NB4 (cell line): ENCODE data around the gene ROBO2.
A peak's percentile ranks its signal among the peaks of the same experiment; 100 is the strongest.

Source experiments
- DNase-seq: peaks from one replicate; pipeline ENCODE4 v3.0.0; 2010; ENCODE audit warnings: low read depth
- H3K4me3 ChIP-seq: one replicate; pipeline ENCODE4 v1.5.1; 2011; ENCODE audit warnings: mild to moderate bottlenecking, low read depth, low read length, moderate library complexity
- CTCF ChIP-seq: IDR thresholded peaks from one replicate; pipeline ENCODE4 v1.5.1; 2012; ENCODE audit warnings: low read depth, low read length
- MAX ChIP-seq: IDR thresholded peaks from 2 replicates; pipeline ENCODE4 v1.6.1; 2011; ENCODE audit warnings: low read depth, low read length
- MYC ChIP-seq: IDR thresholded peaks from 2 replicates; pipeline ENCODE4 v1.6.1; 2011; ENCODE audit warnings: low read depth, low read length
- POLR2A ChIP-seq: IDR thresholded peaks from 2 replicates; pipeline ENCODE4 v1.6.1; 2011; ENCODE audit warnings: mild to moderate bottlenecking; ENCODE audit not compliant: insufficient read length; ENCODE audit errors: extremely low read depth

The ROBO2 gene

GRCh38 chr3:77326586-77326985 lies 286.7 kb downstream of the ROBO2 start:
- no peak for TF ChIP-seq CTCF
- no peak for TF ChIP-seq MAX
- TF ChIP-seq MYC, result no peak
- no peak for TF ChIP-seq POLR2A
- H3K4me3 ChIP-seq, result no peak overlapping the region
- DNase-seq, result no peak

GRCh38 chr3:77328690-77329089 lies 288.8 kb downstream of the ROBO2 start:
- no peak for DNase-seq

GRCh38 chr3:77329116-77329515 lies 289.2 kb downstream of the ROBO2 start:
- TF ChIP-seq CTCF (no peak), POLR2A (no peak), MYC (no peak), MAX (no peak)
- no peak overlapping the region for H3K4me3 ChIP-seq
- DNase-seq, result no peak

More at GRCh38 chr3:77328690-77329089, 288.8 kb downstream of the ROBO2 start:
- TF ChIP-seq MAX, result no peak
- TF ChIP-seq CTCF, result no peak
- TF ChIP-seq MYC, result no peak
- no peak for TF ChIP-seq POLR2A
- H3K4me3 ChIP-seq, result no peak overlapping the region

GRCh38 chr3:77338195-77338594 lies 298.3 kb downstream of the ROBO2 start:
- DNase-seq, result no peak
- no peak overlapping the region for H3K4me3 ChIP-seq
- TF ChIP-seq MAX (no peak), MYC (no peak), POLR2A (no peak), CTCF (no peak)

GRCh38 chr3:77342027-77342426 lies 302.1 kb downstream of the ROBO2 start:
- H3K4me3 ChIP-seq, result no peak overlapping the region
- TF ChIP-seq CTCF, result no peak
- no peak for TF ChIP-seq POLR2A
- no peak for TF ChIP-seq MAX
- no peak for TF ChIP-seq MYC
- DNase-seq, result no peak

DNA sequence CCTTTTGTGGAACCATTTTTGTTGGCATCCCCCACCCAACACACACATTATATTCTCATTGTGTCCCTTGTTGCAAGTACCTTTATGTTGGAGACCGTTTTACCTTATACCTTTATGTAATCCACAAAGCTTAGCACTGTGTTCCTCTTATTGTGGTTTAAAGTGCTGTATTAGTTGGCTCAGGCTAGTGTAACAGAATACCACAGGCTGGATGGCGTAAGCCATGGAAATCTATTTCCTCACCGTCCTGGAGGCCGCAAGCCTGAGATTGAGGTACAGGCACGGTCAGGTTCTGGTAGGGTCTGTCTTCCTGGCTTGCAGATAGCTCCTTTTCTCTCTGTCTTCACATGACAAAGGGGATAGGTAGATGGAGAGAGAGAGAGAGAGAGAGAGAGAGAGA lies 302.8 kb downstream of the ROBO2 start:
- TF ChIP-seq MAX, result no peak
- no peak for TF ChIP-seq CTCF
- no peak for TF ChIP-seq MYC
- no peak for TF ChIP-seq POLR2A
- H3K4me3 ChIP-seq, result no peak overlapping the region
- peak; percentile 11 for DNase-seq
